GM18907 (cell line): ENCODE measurements around the gene HNRNPA1L2.
"Not testable (repeated sequence)": the region's sequence is repeated elsewhere in the genome, so short reads cannot be mapped to it uniquely, and the experiment has no call there.

Experiments
- ATAC-seq: cut with Tn5 transposase; IDR thresholded peaks from one replicate; pipeline ENCODE4 v1.9.1; 2021; ENCODE audit warnings: mild to moderate bottlenecking, moderate library complexity; ENCODE audit not compliant: unreplicated experiment

HNRNPA1L2 gene

GRCh38 chr13:52644108-52644507, 1.9 kb downstream of the HNRNPA1L2 start:
- no peak for ATAC-seq

- ATAC-seq, result no peak
Measured at GRCh38 chr13:52646967-52647366, 4.7 kb downstream of the HNRNPA1L2 start.

- no peak for ATAC-seq
Measured at GRCh38 chr13:52650731-52651130, 8.5 kb downstream of the HNRNPA1L2 start.

GRCh38 chr13:52651897-52652195, 9.6 kb downstream of the HNRNPA1L2 start:
- peak; percentile 24 for ATAC-seq

GRCh38 chr13:52652196-52652979, 10.2 kb downstream of the HNRNPA1L2 start, which contains the start of gene SUGT1:
SUGT1 (plus strand) TSS chr13:52652836; CDS start chr13:52652921, 85 bp downstream.
- peak; percentile 96 for ATAC-seq

GRCh38 chr13:52652980-52653303, 10.7 kb downstream of the HNRNPA1L2 start:
- ATAC-seq, result peak; percentile 46

- no peak for ATAC-seq
Measured at GRCh38 chr13:52659340-52659739, 17.1 kb downstream of the HNRNPA1L2 start.

GRCh38 chr13:52664272-52664671, 22.0 kb downstream of the HNRNPA1L2 start:
- ATAC-seq, result no peak

- ATAC-seq, result no peak
Measured at GRCh38 chr13:52665325-52665724, 23.1 kb downstream of the HNRNPA1L2 start.

- ATAC-seq, result no peak
Measured at GRCh38 chr13:52669677-52670076, 27.4 kb downstream of the HNRNPA1L2 start.

- no peak for ATAC-seq
Measured at GRCh38 chr13:52670726-52671125, 28.5 kb downstream of the HNRNPA1L2 start.

GRCh38 chr13:52673465-52673864, 31.2 kb downstream of the HNRNPA1L2 start:
- no peak for ATAC-seq

- no peak for ATAC-seq
Measured at GRCh38 chr13:52677823-52678222, 35.6 kb downstream of the HNRNPA1L2 start.

GRCh38 chr13:52685806-52686205, 43.6 kb downstream of the HNRNPA1L2 start:
- ATAC-seq, result not testable (repeated sequence)

- ATAC-seq, result no peak
Measured at GRCh38 chr13:52686376-52686775, 44.1 kb downstream of the HNRNPA1L2 start.
